GM19035 (cell line): ENCODE data around the gene RAPGEF3.

ENCODE experiments used
- ATAC-seq: cut with Tn5 transposase; IDR thresholded peaks from one replicate; pipeline ENCODE4 v1.9.1; 2021; ENCODE audit not compliant: unreplicated experiment

The RAPGEF3 gene

DNA sequence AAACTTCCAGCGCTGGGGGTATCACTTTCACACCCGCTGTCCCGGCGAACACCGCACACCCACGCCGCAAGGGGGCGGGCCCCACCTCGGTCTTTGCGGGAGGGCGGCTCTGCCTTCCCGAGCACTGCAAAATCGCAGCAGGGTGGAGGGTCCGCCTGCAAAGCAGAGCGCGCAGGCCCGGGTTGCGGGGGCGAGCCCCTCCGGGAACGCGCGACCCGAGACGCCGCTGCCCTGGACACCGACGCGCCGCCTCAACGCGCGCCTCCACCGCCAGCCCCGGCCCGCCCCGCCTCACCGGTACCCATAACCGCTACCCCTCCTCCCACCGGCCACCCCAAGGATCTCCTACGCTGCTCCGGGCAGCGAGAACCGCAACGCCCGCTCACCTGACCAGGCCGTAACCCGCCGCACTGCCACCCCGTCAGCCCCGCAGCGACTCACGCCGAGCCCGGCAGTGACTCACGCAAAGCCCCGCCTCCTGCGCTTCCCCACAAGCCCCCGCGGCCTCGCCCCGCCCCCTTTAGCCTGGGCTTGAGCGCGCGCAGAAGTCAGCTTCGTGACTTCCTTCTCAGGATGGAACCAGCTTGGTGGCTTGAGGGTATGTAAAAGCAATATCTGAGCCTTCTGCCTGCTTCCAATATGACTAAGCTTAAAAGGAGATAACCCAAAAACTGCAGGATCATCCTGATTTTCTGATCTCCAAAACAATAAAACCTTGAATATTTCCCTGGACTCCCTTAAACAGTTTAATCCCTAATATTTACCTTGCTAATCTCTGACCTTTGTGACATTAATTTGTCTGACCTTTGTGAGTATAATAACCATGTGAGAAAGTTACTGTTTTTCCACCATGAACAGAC lies 52.9 kb downstream of the RAPGEF3 start, which contains the start of gene RPAP3:
Gene RPAP3 (minus strand): TSS at position 465 of the 860 bp plus-strand sequence. CDS start 3,190 bp downstream, outside the sequence.
- ATAC-seq: peak; percentile 80

DNA sequence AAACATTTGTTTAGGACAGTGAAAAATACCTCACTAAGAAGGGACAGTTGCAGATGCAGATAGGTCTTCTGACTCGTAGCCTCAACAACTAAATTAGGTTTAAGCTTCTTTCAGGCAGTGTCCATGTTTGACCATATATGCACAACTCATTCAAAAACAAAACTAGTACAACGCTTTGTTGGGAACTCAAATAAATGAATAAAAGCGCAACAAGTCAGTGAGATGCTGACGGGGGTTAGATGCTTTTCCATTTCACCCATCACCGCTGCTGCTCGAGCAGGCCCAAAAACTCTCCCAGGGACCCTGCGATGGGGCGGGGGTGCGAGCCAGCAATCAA lies 53.5 kb downstream of the RAPGEF3 start:
- ATAC-seq: no peak

DNA sequence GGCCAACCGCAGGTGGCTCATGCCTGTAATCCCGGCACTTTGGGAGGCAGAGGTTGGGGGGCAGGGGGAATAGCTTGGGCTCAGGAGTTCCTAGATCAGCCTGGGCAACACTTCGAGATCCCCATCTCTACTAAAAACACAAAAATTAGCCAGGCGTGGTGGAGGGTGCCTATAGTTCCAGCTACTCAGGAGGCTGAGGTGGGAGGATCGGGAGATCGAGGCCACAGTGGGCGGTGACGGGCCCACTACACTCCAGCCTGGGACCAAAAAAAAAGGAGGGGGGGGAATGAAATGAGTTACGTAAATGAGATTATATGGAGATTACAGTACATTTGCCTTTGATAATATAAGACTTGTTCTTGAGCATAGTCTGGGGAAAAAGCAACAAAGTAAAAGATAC lies 54.0 kb downstream of the RAPGEF3 start:
- no peak for ATAC-seq

DNA sequence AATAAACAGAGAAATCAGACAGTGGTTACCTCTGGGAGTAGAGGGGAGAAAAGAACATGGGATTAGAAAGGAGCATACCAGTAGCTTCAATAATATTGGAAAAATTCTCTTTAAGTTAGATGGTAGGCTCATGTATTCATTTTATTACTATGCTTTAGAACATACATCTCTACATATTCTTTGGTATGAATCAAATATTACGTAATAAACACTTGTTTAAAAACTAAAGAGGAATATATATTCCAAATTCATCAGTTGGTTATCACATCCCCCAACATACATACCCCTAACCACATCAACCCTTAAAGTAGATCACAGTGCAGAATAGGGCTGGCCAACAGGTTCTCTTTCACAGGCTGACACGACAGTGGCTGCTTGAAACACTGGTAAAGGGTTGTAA lies 58.4 kb downstream of the RAPGEF3 start:
- ATAC-seq: no peak

DNA sequence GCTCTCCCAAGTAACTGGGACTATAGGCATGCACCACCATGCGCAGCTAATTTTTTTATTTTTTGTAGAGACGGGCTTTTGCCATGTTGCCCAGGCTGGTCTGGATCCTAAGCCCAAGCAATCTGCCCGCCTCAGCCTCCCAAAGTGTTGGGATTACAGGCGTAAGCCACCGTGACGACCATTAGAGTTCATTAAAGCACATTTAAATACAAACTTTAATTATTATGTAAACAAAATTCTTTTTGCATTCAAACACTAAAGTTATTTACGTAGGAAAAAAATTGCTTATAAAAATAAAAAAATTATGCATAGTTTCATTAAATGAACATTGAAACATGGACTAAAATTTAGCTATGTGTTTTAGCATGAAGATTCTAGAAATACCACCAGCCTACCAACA lies 60.0 kb downstream of the RAPGEF3 start:
- ATAC-seq: no peak

DNA sequence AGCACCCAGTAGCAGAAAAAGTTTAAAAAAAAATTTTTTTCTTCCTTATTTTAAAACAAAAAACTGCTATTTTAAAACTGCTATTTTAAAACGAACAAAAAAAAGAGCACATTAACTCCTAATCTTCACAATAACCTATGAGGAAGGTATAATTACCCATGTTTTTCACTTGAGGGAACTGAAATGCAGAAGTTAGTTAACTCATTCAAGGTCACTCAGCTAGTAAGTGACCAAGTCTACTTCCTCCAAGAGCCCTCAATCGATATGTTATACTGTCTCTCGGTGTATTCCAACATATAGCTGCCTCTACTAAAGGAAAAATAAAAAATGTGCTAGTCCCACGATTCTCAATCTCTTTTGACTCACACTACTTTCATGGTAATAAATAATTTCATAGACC lies 60.6 kb downstream of the RAPGEF3 start:
- ATAC-seq: no peak

DNA sequence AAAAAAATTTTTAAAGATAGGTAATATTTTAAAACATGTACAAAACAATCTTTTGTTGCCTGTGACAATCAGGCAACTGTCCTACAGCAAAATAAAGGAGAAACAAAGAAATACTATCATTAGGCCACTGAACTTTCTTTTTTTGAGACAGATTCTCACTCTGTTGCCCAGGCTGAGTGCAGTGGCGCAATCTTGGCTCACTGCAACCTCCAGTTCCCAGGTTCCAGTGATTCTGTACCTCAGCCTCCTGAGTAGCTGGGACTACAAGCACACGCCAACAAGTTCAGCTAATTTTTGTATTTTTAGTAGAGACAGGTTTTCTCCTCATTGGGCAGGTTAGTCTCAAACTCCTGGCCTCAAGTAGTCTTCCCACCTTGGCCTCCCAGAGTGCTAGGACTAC lies 69.5 kb downstream of the RAPGEF3 start:
- no peak for ATAC-seq

DNA sequence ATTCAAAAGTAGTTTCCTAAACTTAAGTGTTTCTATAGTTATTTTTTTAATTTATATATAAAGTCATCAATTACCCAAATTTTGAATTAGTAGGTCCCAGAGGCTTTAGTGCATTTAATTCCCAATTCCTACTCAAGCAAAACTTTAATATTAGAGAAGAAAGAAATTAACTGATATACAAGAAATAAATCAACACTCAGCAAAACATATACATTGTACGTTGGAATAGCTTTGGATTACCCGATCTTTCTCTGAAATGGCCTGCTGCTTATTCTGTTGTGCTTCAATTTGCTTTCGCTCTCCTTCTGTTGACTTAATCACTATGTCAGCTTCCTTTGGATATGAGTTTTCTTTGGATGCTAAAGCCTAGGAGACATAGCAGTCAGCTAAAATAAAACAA lies 71.0 kb downstream of the RAPGEF3 start:
- no peak for ATAC-seq

DNA sequence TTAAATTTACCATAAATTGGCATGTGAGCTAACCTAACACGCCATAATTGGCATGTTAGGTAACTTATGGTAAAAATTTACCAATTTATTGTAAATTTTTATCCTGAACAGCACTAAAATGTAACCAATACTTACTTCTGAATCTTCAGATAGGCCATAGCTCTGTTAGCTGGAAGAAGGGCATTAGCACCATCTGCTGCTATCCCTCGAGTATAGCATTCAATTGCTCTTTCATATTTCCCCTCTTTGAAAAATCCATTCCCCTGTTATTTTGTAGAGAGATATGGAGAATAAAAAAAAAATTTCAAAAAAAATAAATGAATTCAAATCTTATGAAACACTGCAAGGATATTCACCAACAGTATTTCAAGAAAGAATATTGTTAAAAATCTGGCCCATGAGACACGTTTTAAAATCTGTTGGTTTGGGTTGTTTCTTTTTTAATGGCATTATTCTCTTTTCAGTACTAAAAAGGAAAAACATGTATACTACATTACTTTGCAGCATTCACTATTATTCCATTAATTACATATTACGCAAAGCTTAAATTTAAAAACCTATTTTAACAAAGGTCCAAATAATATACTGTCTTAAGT lies 71.9 kb downstream of the RAPGEF3 start:
- ATAC-seq: no peak
